ENCODE results near the gene TBPL1.

Gene TBPL1

DNA sequence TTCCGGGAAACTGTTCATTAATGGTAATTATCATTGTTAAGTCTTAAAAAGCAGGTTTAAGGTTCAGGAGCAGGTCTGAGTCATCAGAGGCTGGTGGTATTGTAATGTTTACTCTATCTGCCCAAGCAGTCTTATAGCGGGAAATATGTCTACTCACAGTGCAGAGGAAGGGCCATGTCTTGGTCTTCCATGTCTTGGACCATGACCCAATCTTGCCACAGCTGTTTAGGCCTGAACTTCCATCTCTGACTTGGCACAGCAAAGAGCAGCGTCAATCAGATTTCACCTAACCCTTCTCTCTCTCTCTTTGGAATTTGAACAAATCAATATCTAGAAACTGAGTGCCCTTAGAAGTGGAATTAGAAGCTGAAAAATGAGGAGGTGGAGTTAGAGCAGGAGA, 73.6 kb downstream of the TBPL1 start:
- TF ChIP-seq EZH2phosphoT487 (IDR thresholded peaks at IDR 0.05; ENCODE audit: low read length) (no peak), CTCF (IDR thresholded peaks at IDR 0.05; ENCODE audit: low read length) (no peak), EZH2 (optimal IDR thresholded peaks at IDR 0.05; ENCODE audit: low read depth, low read length) (no peak)
- Histone ChIP-seq H3K9ac (ENCODE audit: low read length) (no peak overlapping the region), H4K20me1 (ENCODE audit: insufficient read depth, low read length) (no peaks in the 10 kb centered on the region), H3K9me2 (replicated peaks; ENCODE audit: insufficient read depth, low read length) (no peaks in the 10 kb centered on the region), H3K4me1 (ENCODE audit: low read length) (peaks cover 12% of the 10 kb centered on the region; the same call in 1 of the 2 replicates), H3K9me3 (replicated peaks; ENCODE audit: insufficient read depth, low read length) (no peaks in the 10 kb centered on the region), H3K4me3 (ENCODE audit: low read length) (no peak overlapping the region), H3K79me2 (ENCODE audit: low read length) (no peaks in the 10 kb centered on the region), H3K27me3 (replicated peaks; ENCODE audit: insufficient read depth, low read length) (no peaks in the 10 kb centered on the region), H2AFZ (ENCODE audit: low read length) (no peak overlapping the region), H3K27ac (ENCODE audit: low read length) (no peak overlapping the region), H3K36me3 (replicated peaks; ENCODE audit: insufficient read depth, low read length) (no peaks in the 10 kb centered on the region), H3F3A (ENCODE audit: insufficient read depth, low read length) (no peaks in the 10 kb centered on the region), H3K4me2 (ENCODE audit: low read depth, low read length) (no peak overlapping the region)
- no peak for DNase-seq

DNA sequence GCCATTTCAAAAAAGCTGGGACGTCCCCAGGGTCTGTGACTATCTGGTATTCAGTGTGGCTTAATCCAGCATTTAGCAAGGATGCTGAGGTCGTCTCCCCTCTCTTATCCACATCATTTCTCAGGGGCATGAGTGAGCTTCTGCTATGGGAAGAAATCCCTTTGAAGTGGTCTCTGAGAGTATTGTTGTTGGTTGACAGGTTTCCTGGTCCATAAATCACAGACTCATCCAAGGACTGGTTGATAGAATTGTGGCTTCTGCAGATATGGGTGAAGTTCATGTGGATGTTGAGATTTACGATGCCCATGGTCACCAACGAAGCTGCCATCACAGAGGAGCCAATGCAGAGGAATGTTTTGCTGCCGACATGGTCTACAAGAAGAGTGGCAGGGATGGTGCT, 75.4 kb downstream of the TBPL1 start:
- H3F3A ChIP-seq (ENCODE audit: insufficient read depth, low read length): no peaks in the 10 kb centered on the region
- DNase-seq: no peak
- H3K27me3 ChIP-seq (replicated peaks; ENCODE audit: insufficient read depth, low read length): no peaks in the 10 kb centered on the region
- H2AFZ ChIP-seq (ENCODE audit: low read length): no peak overlapping the region
- TF ChIP-seq EZH2 (optimal IDR thresholded peaks at IDR 0.05; ENCODE audit: low read depth, low read length): no peak
- TF ChIP-seq CTCF (IDR thresholded peaks at IDR 0.05; ENCODE audit: low read length): no peak
- TF ChIP-seq EZH2phosphoT487 (IDR thresholded peaks at IDR 0.05; ENCODE audit: low read length): no peak
- no peaks in the 10 kb centered on the region for H3K79me2 ChIP-seq (ENCODE audit: low read length)
- H3K36me3 ChIP-seq (replicated peaks; ENCODE audit: insufficient read depth, low read length): no peaks in the 10 kb centered on the region
- H3K9me3 ChIP-seq (replicated peaks; ENCODE audit: insufficient read depth, low read length): no peaks in the 10 kb centered on the region
- H3K4me3 ChIP-seq (ENCODE audit: low read length): no peak overlapping the region
- H4K20me1 ChIP-seq (ENCODE audit: insufficient read depth, low read length): no peaks in the 10 kb centered on the region
- no peak overlapping the region for H3K4me2 ChIP-seq (ENCODE audit: low read depth, low read length)
- no peak overlapping the region for H3K9ac ChIP-seq (ENCODE audit: low read length)
- H3K9me2 ChIP-seq (replicated peaks; ENCODE audit: insufficient read depth, low read length): no peaks in the 10 kb centered on the region
- no peak overlapping the region for H3K27ac ChIP-seq (ENCODE audit: low read length)
- peaks cover 12% of the 10 kb centered on the region; the same call in 1 of the 2 replicates for H3K4me1 ChIP-seq (ENCODE audit: low read length)

DNA sequence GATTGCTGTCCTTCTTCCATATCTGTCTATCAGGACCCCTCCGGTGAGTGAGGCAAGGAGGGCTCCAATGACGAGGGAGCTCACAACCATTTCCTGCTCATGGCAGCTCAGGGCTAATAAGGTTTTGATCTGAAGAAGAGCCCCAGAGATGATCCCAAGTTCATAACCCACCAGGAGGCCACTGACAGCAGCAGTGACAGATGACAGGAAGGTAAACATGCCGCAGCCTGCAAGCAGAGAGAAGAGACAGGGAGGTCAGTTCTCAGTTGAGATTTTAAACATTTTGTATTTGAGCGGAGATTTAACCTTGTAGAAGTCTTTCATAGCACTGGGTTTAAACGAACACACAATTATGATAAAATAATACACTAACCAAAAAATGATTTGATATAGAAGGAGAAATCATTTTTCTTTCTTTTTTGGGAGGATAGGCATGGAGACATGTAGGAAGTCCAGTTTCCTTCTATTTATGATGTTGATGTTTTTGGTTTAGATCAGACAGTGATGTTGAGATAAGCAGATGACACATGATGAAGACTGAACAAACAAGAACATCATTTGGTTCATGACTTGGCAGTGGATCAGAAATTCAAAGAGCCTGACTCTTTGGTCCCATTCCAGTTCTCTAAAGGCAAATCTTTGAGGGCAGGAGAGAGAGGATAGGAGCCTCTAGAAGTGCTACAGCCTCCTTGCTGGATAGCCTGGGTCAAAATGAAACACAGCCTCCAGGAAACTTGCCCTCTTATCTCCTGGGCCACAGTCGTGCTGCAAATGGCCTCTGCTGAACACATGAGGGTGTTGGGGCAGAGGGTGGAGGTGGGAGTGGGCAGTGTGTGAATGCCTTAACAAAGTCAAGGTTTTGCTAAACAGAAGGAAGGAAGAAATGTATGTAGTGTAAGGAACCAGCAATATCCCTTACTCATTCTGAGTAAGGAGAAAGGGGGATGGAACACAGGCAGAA, 76.8 kb downstream of the TBPL1 start:
- Histone ChIP-seq H3K27me3 (replicated peaks; ENCODE audit: insufficient read depth, low read length) (no peaks in the 10 kb centered on the region), H2AFZ (ENCODE audit: low read length) (no peak overlapping the region), H3F3A (ENCODE audit: insufficient read depth, low read length) (no peaks in the 10 kb centered on the region), H3K27ac (ENCODE audit: low read length) (no peak overlapping the region), H3K36me3 (replicated peaks; ENCODE audit: insufficient read depth, low read length) (no peaks in the 10 kb centered on the region), H3K9me2 (replicated peaks; ENCODE audit: insufficient read depth, low read length) (no peaks in the 10 kb centered on the region), H4K20me1 (ENCODE audit: insufficient read depth, low read length) (no peaks in the 10 kb centered on the region), H3K79me2 (ENCODE audit: low read length) (no peaks in the 10 kb centered on the region), H3K4me2 (ENCODE audit: low read depth, low read length) (no peak overlapping the region), H3K9me3 (replicated peaks; ENCODE audit: insufficient read depth, low read length) (no peaks in the 10 kb centered on the region), H3K4me3 (ENCODE audit: low read length) (no peak overlapping the region), H3K9ac (ENCODE audit: low read length) (no peak overlapping the region), H3K4me1 (ENCODE audit: low read length) (peaks cover 5% of the 10 kb centered on the region; the same call in 1 of the 2 replicates)
- TF ChIP-seq CTCF (IDR thresholded peaks at IDR 0.05; ENCODE audit: low read length) (no peak), EZH2phosphoT487 (IDR thresholded peaks at IDR 0.05; ENCODE audit: low read length) (no peak), EZH2 (optimal IDR thresholded peaks at IDR 0.05; ENCODE audit: low read depth, low read length) (no peak)
- DNase-seq: no peak
